ENCODE data around the gene TRAF7.
A peak's percentile ranks its signal among the peaks of the same experiment; 100 is the strongest.

TRAF7 gene

GRCh38 chr16:2187212-2187611 is 31.6 kb downstream of the TRAF7 start:
- peaks cover 1% of the 10 kb centered on the region for H3K36me3 Mint-ChIP-seq (ENCODE audit: low read depth)
- no peak overlapping the region for H3K27ac Mint-ChIP-seq
- H3K4me3 Mint-ChIP-seq: no peak overlapping the region
- no peaks in the 10 kb centered on the region for H3K9me3 Mint-ChIP-seq
- H3K4me1 Mint-ChIP-seq (ENCODE audit: low read depth): no peaks in the 10 kb centered on the region
- no peaks in the 10 kb centered on the region for H3K27me3 Mint-ChIP-seq (ENCODE audit: low read depth)

GRCh38 chr16:2188395-2188794 is 32.8 kb downstream of the TRAF7 start:
- Mint-ChIP-seq H3K4me3 (no peak overlapping the region), H3K27ac (no peak overlapping the region)

GRCh38 chr16:2189252-2189893 is 33.8 kb downstream of the TRAF7 start:
- Mint-ChIP-seq H3K27ac (no peak overlapping the region), H3K4me1 (ENCODE audit: low read depth) (no peaks in the 10 kb centered on the region), H3K4me3 (no peak overlapping the region), H3K36me3 (ENCODE audit: low read depth) (no peaks in the 10 kb centered on the region), H3K27me3 (ENCODE audit: low read depth) (peaks cover 3% of the 10 kb centered on the region), H3K9me3 (no peaks in the 10 kb centered on the region)

More at GRCh38 chr16:2188395-2188794, 32.8 kb downstream of the TRAF7 start:
- no peaks in the 10 kb centered on the region for H3K36me3 Mint-ChIP-seq (ENCODE audit: low read depth)
- no peaks in the 10 kb centered on the region for H3K9me3 Mint-ChIP-seq
- peaks cover 3% of the 10 kb centered on the region for H3K27me3 Mint-ChIP-seq (ENCODE audit: low read depth)
- no peaks in the 10 kb centered on the region for H3K4me1 Mint-ChIP-seq (ENCODE audit: low read depth)

DNA sequence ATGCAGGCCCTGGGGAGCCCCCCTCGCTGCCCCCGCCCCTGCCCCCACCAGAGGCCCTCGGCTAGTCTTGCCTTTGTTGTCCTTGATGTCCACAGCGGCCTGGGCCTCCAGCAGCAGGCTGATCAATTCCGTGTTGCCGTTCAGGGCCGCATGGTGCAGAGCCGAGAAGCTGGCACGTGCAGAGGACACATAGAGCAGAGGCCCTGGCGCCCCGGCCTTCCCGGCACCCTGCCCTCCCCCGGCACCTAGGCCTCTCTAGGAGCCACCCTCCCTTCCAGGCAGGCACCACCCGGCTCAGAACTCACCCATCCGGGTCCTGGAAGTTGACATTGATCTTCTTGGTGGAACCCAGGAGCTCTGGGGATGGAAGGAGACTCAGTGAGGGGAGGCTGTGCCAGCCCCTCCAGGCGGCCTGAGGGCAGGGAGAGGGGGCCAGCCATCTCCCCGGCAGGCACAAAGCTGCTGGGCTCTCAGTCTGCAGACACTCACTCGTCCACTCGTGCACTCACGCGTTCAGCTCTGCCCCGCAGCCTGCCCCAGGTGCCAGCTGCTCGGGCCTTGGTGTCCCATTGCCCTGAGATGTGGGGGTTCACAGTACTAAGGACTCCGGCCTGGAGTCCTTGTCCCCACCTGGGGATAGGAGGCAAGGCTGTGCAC is 34.5 kb downstream of the TRAF7 start:
- Mint-ChIP-seq H3K9me3 (no peaks in the 10 kb centered on the region), H3K27me3 (ENCODE audit: low read depth) (peaks cover 10% of the 10 kb centered on the region), H3K4me3 (no peak overlapping the region), H3K4me1 (ENCODE audit: low read depth) (peaks cover 2% of the 10 kb centered on the region), H3K36me3 (ENCODE audit: low read depth) (no peaks in the 10 kb centered on the region), H3K27ac (no peak overlapping the region)

- H3K9me3 Mint-ChIP-seq: no peaks in the 10 kb centered on the region
- H3K36me3 Mint-ChIP-seq (ENCODE audit: low read depth): no peaks in the 10 kb centered on the region
- H3K27ac Mint-ChIP-seq: no peak overlapping the region
- H3K27me3 Mint-ChIP-seq (ENCODE audit: low read depth): peaks cover 12% of the 10 kb centered on the region
- peaks cover 2% of the 10 kb centered on the region for H3K4me1 Mint-ChIP-seq (ENCODE audit: low read depth)
- H3K4me3 Mint-ChIP-seq: no peak overlapping the region
Observed at GRCh38 chr16:2190659-2191445, 35.3 kb downstream of the TRAF7 start.

DNA sequence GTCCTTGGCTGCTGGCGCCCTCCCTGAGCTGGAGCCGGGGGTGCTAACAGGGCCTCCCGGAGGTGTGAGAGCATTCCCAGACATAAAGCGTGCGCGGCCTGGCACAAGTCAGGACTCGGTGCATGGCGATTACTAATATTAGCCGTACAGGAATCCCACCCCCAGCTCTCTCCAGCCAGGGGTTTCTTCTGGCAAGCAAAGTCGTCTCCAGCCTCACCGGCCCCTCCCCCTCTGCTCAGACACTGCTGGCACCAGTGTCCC is 35.8 kb downstream of the TRAF7 start:
- Mint-ChIP-seq H3K4me1 (ENCODE audit: low read depth) (peaks cover 2% of the 10 kb centered on the region), H3K36me3 (ENCODE audit: low read depth) (no peaks in the 10 kb centered on the region), H3K27me3 (ENCODE audit: low read depth) (peaks cover 12% of the 10 kb centered on the region), H3K9me3 (no peaks in the 10 kb centered on the region), H3K27ac (no peak overlapping the region), H3K4me3 (no peak overlapping the region)

DNA sequence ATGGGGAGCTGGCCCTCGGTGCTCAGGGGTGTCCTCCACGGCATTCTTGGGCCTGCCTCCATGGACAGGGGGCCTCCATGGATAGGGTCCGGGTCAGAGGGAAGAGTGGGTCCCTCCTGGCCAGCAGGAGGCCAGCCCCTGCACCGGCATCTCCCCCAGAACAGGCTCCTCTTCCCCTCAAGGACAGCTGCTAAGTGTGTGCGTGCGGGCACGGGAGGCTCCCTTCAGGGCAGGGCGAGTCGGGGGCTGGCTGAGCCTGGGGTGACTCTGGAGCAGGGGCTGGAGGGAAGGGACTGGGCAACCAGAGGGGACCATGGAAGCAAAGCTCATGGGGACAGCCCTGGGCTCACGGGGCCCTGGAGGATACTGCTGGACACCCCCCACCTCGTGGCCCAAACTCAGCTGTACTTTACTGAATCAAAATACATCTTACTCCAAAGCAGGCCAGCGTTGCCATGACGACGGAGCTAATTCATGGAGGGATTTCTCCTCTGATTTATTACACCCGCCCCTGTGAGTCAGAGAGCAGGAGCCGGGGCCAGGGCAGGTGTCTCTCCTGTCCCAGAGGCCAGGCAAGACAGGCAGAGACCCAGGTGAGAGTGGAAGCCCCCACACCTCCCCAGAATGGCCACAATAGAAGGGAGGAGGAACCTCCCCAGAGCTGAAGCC is 38.7 kb downstream of the TRAF7 start:
- Mint-ChIP-seq H3K4me3 (no peak overlapping the region), H3K9me3 (no peaks in the 10 kb centered on the region), H3K36me3 (ENCODE audit: low read depth) (no peaks in the 10 kb centered on the region), H3K27me3 (ENCODE audit: low read depth) (peaks cover 33% of the 10 kb centered on the region), H3K27ac (no peak overlapping the region), H3K4me1 (ENCODE audit: low read depth) (peaks cover 2% of the 10 kb centered on the region)

GRCh38 chr16:2194852-2195321 is 39.3 kb downstream of the TRAF7 start:
- Mint-ChIP-seq H3K27ac (no peak overlapping the region), H3K36me3 (ENCODE audit: low read depth) (no peaks in the 10 kb centered on the region), H3K4me3 (no peak overlapping the region), H3K9me3 (no peaks in the 10 kb centered on the region), H3K27me3 (ENCODE audit: low read depth) (peaks cover 33% of the 10 kb centered on the region), H3K4me1 (ENCODE audit: low read depth) (peaks cover 2% of the 10 kb centered on the region)

DNA sequence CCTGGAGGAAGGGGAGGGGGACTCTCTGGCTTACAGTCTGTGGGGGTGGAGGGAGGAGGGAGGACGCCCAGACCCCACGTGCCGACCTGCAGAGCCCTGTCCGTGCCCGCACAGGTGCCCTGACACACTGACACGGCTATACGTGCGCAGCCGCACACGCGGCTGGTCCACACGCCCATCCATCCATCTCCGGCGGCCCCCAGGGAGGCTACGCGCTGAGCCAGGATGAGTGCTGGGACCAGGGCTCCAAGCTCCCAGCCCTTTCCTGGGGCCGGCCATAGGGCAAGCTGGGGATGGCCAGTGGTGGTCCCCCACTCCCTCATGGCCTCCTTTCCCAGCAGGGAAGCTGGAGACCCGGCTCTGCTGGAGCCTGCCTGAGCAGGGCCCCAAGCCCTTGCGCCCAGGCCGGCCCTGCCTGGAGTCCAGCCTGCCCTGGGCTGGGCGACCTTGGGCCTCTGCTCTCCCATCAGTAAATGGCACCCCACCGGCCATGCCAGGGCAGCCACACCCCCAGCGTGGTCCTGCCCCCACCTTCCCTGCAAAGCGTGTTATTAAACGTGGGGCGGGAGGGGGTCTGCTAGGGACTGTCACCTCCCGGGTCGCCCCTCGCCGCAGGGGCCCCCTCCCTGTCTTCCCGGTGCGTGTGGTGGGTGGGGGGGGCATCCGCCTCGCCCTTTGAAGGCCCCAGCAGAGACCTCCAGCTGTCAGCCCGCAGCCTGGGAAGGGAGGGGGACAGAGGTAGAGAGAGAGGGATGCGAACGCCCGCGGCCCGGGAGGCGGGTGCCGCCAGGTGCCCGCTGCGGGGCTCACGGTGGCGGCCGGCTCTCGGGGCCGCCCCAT is 40.0 kb downstream of the TRAF7 start:
- Mint-ChIP-seq H3K9me3 (no peaks in the 10 kb centered on the region), H3K27me3 (ENCODE audit: low read depth) (peaks cover 38% of the 10 kb centered on the region), H3K4me3 (no peak overlapping the region), H3K4me1 (ENCODE audit: low read depth) (peaks cover 2% of the 10 kb centered on the region), H3K36me3 (ENCODE audit: low read depth) (no peaks in the 10 kb centered on the region), H3K27ac (no peak overlapping the region)

GRCh38 chr16:2196162-2196980 is 40.8 kb downstream of the TRAF7 start, which contains the start of gene CASKIN1:
TSS of gene CASKIN1 (minus strand) at chr16:2196605. CDS start at chr16:2196432, 173 bp downstream.
- Mint-ChIP-seq H3K9me3 (no peaks in the 10 kb centered on the region), H3K27me3 (ENCODE audit: low read depth) (peaks cover 41% of the 10 kb centered on the region), H3K36me3 (ENCODE audit: low read depth) (no peaks in the 10 kb centered on the region), H3K4me1 (ENCODE audit: low read depth) (peaks cover 2% of the 10 kb centered on the region), H3K4me3 (peak within 1 kb of the TSS; percentile 17), H3K27ac (no peak within 1 kb of the TSS)

DNA sequence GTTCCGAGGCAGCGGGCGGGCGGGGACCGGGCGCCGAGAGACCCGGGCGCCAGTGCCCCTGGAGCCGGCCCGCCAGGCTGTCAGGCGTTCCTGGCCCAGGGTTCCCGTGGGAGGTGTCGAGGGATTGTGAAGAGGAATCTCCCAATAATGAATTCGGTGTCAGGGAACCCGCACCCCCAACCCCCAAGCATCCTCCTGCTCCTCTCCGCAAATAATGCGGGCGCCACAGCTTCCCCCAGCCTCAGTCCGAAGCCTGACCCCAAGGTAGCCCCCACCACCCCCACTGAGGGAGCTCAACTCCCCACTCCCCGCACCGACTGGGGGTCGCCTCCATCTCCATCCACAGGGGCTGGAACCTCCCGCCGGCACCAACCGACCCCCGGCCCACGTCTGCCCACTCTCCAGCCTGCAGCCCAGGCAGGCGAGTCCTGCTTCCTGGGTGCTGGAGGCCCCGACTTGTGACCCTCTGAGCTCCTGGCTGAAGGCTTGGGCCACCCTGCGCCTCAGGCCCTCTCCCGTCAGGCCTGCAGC is 41.5 kb downstream of the TRAF7 start:
- H3K27me3 Mint-ChIP-seq (ENCODE audit: low read depth): peaks cover 42% of the 10 kb centered on the region

DNA sequence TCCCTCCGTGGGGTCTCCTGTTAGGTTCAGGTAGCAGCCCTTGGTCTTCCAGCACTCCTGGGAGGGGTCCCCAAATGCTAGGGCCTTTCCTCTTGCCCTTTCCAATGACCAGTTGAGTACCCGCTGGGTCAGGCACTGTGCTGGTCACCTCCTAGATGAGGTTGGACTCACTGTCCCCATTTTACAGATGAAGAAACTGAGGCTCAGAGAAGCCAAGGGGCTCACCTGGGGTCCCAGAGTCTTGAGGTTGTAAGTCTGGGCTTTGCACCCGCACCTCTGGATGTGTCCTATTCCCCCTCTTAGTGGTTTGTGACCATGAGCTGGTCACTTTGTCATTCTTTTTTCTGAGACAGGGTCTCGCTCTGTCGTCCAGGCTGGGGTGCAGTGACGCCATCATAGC is 42.2 kb downstream of the TRAF7 start:
- Mint-ChIP-seq H3K9me3 (no peaks in the 10 kb centered on the region), H3K27ac (no peak overlapping the region), H3K4me3 (peak overlapping the region; percentile 28), H3K27me3 (ENCODE audit: low read depth) (peaks cover 42% of the 10 kb centered on the region), H3K4me1 (ENCODE audit: low read depth) (peaks cover 2% of the 10 kb centered on the region), H3K36me3 (ENCODE audit: low read depth) (peaks cover 1% of the 10 kb centered on the region)

More for the DNA sequence above, 41.5 kb downstream of the TRAF7 start:
- peaks cover 2% of the 10 kb centered on the region for H3K4me1 Mint-ChIP-seq (ENCODE audit: low read depth)
- no peak overlapping the region for H3K27ac Mint-ChIP-seq
- no peaks in the 10 kb centered on the region for H3K36me3 Mint-ChIP-seq (ENCODE audit: low read depth)
- H3K9me3 Mint-ChIP-seq: no peaks in the 10 kb centered on the region
- peak overlapping the region; percentile 17 for H3K4me3 Mint-ChIP-seq

DNA sequence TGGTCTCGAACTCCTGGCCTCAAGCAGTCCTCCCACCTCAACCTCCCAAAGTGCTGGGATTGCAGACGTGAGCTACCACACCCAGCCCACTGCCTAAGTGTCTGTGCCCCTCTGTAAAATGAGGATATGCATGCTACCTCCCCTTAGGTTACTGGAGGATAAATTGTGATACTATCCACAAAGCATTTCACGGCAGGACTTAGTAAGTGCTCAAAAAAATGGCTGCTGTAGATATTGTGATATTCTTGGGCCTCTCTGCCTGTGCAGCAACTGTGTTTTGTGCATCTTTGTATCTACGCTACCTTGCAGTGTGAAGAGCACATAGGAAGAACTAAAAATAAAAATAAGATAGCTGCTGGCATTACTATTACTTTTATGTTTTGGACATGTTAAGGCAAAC is 42.7 kb downstream of the TRAF7 start:
- peaks cover 42% of the 10 kb centered on the region for H3K27me3 Mint-ChIP-seq (ENCODE audit: low read depth)
- peaks cover 2% of the 10 kb centered on the region for H3K4me1 Mint-ChIP-seq (ENCODE audit: low read depth)
- peaks cover 1% of the 10 kb centered on the region for H3K36me3 Mint-ChIP-seq (ENCODE audit: low read depth)
- H3K4me3 Mint-ChIP-seq: peak overlapping the region; percentile 28
- H3K9me3 Mint-ChIP-seq: no peaks in the 10 kb centered on the region
- no peak overlapping the region for H3K27ac Mint-ChIP-seq
